HG02840 (cell line): ENCODE results near the gene CLEC18B.
"Not testable (repeated sequence)": the region's sequence is repeated elsewhere in the genome, so short reads cannot be mapped to it uniquely, and the experiment has no call there.

ENCODE experiments used
- ATAC-seq: cut with Tn5 transposase; IDR thresholded peaks from one replicate; pipeline ENCODE4 v1.9.1; 2021; ENCODE audit warnings: mild to moderate bottlenecking, moderate library complexity, moderate number of reproducible peaks; ENCODE audit not compliant: unreplicated experiment, low FRiP score

CLEC18B gene

DNA sequence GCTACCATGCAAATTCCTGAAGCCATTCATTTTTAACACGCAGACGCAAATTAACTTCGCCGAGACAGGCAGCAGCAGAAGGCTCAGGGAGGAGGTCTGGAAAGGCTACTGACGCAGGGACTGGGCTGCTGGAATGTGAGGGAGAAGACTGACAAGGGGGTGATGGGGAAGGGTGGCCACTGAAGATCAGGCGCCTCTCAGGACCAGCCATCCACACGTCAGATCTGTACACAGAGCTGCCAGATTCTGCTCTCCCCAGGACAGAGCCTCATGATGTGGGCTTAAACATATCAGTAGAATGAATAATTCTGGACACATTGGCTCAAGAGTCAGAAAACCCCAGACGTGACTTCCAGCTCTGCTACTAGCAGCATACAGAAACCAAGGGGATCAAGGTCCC, 25.6 kb upstream of the CLEC18B start:
- ATAC-seq: no peak

DNA sequence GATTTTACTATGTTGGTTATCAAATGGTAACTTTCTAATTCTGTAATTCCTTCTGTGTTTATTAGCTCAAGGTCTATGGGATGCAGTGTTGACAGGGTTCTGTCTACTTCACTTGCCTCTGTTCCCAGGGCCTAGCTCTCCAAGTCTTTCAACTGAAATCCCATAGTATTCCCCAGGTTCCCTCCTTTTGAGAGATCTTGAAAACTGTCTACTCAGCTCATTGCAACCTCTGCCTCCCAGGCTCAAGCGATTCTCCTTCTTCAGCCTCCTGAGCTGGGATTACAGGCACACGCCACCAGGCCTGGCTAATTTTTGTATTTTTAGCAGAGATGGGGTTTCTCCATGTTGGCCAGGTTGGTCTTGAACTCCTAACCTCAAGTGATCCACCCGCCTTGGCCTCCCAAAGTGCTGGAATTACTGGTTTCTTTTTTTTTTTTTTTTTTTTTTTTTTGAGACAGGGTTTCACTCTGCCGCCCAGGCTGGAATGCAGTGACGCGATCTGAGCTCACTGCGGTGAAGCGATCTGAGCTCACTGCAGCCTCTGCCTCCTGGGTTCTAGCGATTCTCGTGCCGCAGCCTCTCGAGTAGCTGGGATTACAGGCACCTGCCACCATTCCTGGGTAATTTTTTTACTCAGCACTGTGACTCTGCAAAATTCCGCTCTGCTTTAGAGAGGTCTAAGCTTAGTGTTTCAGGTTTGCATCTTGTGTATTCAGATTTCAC, 22.5 kb upstream of the CLEC18B start:
- not testable (repeated sequence) for ATAC-seq

DNA sequence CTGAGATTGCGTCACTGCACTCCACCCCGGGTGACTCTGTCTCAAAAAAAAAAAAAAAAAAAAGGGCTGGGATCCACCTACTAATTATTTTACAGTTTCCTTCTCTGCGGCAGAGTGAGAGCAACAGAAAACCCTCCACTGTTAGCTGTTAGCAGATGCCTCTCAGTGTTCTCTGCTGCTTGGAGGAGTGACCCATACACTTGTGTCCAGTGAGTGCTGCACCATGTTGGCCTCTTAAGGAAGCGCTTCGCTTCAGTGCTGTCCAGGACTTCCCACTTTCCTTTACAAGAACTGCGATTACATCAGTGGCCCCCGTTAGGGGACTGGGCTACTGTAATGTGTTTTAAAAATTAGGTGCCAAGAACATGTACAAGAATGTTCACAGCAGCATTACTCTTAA, 18.4 kb upstream of the CLEC18B start:
- no peak for ATAC-seq

DNA sequence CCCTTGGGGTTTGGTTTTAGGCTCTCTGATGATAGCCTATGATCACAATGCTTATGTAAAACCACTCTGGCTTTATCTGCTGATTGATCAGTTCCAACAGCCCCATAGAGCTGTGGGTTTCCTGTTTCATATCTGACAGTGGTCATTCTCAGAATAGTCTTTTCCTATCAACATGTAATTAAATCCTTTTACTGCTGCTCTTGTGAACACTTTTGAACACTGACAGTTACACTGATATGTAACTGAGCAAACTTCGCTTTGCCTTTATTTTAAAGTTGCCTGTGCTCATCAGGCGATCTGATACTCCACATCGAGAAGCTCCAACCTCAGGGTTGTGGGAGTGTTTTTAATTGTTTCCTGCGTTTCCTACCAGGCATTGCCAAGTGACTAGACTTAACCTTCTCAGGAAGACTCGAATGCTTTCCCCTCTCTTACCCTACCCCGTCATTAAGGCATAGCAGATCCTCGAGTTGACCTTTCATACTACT, 17.3 kb upstream of the CLEC18B start:
- ATAC-seq: no peak

DNA sequence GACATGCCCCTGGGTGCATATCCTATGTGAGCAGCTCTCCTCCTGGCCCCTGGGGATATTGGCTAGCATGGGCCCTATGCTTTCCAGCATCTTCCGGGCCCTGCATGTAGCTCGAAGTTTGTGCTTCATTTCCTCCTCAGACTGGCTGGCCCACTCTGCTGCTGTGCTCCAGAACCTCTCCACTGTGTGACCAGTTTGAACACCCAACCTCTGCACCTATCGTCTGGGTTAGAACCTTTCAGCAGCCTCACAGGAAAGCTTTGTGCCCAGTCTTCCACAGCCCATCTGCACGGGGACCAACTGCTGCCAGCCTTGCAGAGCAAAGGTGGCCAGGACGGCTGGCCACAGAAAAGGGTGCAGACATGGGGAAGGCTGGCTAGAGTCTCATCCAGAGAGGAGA, 10.2 kb upstream of the CLEC18B start:
- ATAC-seq: no peak

DNA sequence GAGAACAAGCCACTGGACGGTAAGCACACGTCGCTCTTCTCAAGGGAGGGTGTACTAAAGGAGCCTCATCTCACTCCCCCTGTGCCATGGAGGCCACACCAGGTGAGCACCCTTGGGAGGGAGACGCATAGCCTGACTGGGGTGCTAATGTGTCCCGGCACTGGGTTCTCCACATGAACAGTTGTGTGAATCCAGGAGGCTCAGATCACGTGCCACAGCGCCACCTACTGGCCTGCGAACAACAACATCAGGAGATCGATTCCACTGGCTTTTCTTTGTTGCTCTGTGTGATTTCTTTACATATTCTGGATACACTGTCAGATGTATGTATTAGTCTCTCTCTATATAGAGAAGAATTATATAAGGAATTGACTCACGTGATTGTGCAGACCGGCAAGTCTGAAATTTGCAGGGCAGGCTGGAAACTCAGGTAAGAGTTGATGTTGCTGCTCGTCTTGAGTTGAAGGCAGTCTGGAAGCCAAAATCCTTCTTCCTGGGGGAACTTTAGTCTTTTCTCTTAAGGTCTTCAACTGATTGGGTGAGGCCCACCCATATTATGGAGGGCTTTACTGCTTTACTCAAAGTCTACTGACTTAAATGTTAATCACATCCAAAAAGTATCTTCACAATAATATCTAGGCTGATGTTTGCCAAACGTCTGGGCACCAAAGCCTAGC, 8.9 kb upstream of the CLEC18B start:
- ATAC-seq: not testable (repeated sequence)

DNA sequence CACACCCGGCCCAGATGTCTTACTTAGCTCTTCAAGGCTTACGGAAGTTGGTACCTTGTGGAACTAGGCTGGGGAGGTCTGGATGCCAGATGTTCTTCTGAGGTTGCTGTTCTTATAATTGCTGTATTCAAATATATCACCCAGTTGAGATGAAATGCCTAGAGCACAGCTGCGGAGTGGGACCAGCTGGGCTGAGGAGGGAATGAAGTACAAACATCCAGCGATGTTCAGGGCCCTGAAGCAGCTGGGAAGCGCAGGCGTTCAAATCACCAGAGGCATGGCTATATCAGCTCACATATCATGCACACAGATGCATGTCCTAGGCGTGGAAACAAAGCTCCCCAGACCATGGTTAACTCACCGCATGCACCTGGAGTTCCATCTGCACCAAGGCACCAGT, 7.2 kb upstream of the CLEC18B start:
- ATAC-seq: not testable (repeated sequence)

DNA sequence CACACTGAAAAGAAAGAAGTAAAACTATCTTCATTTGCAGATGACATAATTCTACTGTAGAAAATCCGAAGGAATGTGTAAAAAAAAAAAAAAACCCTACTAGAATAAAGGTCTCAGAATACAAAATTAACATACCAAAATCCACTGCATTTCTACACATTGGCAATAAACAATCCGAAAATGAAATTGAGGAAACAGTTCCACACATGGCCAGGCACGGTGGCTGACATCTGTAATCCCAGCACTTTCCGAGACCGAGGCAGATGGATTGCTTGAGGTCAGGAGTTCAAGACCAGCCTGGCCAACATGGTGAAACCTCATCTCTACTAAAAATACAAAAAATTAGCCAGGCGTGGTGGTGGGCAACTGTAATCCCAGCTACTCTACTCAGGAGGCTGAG, 4.5 kb upstream of the CLEC18B start:
- not testable (repeated sequence) for ATAC-seq

DNA sequence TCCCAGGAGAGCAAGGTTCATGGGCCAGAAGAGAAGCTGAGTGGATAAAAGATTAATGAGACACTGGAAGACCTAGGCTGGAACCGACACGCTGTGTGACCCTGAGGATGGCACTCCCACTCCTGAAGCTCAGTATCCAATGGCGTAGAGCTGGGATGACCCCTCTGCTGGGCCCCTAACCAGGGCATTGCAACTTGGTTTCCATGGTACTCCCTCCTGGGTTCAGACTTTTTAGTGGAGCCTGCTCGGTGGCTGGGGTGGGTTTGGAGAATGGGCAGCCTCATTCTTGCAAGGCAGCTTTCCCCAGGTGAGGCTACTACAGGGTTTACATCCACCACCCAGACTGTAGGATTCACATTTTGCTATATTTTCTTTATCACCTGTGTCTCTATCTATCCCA, 2.4 kb upstream of the CLEC18B start:
- ATAC-seq: not testable (repeated sequence)

DNA sequence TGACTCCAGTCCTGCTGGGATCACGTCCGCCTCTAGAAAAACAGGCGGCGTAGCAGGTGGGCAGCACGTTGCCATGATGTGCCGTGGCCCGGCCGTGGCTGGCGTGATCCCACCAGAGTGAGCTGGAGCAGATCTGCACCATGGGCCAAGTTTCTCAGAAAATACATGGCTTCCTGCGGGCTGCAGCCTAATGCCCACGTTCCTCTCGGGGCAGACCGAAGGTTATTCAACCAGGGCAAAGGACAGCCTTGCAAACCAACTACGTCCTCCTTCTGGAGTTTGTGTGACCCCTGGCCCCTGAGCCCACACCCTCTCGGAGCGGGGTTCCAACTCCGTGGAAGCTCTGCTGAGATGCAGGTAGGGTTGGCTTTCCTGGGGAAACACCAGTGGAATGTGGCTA, 808 bp upstream of the CLEC18B start:
- ATAC-seq: not testable (repeated sequence)

DNA sequence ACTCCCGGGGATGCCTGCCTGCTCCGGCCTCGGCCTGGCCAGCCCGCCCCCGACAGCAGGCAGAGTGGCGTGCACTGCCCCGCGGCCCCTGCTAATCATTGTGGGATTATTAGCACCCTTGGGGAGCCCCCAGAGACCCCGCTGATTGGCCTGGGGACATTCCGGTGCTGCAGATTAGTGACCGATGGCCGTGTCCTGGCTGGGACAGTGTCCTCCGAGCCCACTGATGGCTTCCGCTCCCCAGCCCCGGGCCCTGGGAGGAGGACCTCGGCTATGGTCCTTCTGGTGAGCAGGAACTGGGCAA, 156 bp upstream of the CLEC18B start:
- ATAC-seq: not testable (repeated sequence)

DNA sequence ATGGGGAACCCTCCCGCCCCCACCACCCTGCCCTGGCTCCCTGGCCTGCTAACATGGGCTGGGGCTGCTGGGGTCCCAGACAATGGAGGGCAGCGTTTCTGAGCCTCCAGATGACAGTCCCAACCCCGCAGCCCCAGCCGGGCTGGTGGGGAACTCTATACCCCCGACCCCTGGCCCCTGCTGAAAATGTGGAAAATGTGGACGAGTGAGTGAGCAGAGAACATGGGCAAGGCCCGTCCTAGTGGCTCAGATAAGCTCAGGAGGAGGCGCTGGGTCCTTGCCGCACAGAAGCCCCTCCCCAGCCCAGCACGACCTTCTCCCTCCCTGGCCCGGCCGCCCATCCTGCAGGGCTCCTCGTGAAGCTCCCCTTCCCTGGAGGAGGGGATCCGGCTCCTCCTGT, 1.5 kb downstream of the CLEC18B start:
- ATAC-seq: not testable (repeated sequence)

DNA sequence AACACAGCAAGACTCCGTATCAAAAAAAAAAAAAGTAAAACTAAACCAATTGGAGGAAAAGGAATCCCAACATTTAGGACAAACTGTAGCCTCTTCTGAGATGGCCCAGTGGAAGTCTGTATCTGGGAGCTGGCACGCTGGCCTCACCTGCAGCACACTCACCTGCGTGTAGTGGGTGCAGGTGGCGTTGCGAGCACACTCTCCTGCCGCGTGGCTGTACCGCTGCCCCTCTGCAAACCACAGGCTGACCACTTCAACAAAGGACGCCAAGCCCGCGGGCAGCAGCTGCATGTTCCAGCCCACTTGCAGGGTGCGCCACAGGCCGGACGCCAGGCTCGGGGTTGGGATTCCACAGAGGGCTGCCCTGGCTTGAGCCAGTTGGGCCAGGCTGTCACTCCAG, 3.4 kb downstream of the CLEC18B start:
- ATAC-seq: not testable (repeated sequence)

DNA sequence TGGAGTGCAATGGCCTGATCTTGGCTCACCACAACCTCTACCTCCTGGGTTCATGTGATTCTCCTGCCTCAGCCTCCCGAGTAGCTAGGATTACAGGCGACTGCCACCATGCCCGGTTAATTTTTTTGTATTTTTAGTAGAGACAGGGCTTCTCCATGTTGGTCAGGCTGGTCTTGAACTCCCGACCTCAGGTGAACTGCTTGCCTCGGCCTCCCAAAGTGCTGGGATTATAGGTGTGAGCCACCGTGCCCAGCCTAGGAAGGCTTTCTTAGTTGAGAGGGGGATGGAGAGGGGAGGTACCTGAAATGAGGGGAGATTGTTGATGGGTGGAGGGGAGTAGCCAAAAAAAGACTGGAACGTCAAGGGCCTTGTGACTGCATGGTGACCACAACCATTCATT, 7.4 kb downstream of the CLEC18B start:
- not testable (repeated sequence) for ATAC-seq

DNA sequence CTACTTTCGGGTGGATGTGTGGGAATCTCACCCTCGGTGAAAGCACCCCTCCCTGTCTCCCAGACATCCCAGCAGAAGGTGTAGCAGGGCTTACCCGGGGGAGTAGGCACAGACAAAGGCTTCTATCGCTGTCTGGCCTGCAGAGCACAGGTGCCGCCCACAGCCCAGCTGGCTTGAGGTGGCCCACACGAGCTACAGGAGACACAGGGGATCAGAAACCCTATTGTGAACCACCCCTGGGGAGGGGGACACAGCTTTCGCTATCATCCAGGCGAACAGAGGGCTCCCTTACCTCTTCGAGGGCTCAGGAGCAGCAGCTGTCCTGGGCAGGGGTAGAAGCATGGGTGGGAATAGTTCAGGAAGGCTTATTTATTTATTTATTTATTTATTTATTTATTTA, 7.8 kb downstream of the CLEC18B start:
- ATAC-seq: not testable (repeated sequence)

DNA sequence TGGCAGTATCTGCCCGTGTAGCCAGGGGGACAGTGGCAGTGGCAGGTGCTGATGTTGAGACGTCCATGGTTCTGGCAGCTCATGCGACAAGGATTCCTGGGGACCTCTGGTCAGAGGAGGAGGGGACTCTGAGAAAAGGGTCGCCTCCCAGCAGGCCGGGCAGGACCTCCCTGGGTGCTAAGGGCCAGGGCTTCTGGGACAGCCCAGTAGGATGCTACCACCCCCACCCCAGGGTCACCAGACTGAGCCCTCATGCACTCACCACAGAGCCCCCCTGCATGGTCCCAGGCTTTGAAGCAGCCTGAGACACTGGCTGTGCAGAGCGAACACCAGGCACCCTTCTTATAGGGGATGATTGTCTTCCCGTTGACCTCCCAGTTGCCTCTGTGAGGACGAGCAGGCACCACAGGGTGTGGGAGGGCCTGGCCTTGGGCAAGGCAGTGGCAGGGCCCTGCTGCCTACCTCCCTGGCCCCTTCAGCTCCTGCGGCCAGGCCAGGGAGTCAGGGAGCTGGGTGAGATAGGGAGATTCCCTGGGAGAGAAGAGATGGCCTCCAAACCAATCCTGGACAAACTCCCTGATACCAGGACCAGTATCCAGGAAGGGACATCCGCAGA, 8.4 kb downstream of the CLEC18B start:
- not testable (repeated sequence) for ATAC-seq

DNA sequence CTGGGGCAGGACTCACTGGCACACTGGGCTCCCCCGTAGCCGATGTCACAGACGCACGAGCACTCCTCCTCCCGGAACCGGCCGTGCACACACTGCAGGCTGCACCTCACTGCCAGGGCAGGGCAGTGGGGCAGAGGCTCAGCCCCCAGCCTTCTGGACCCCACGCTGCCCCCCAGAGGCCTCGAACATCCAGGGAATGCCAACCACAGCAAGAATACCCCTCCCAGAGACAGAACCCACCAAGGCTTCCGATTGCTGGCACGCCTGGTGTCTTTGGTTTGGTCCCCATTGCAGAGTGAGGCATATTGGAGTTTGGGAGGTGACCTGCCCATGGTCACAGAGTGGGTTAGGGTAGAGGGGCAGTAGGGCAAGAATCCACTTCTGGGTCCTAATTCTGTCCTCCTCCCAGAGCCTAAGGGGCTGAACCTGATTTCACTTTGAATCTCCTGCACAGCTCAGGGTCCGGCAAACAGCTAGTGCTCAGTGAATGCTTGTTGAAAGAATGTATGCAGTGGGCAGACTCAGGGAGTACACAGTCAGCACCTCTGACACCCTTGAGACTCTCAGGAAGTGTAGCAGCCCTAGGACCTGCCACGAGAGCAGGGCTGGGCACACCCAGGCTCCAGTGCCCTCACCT, 9.0 kb downstream of the CLEC18B start:
- not testable (repeated sequence) for ATAC-seq

DNA sequence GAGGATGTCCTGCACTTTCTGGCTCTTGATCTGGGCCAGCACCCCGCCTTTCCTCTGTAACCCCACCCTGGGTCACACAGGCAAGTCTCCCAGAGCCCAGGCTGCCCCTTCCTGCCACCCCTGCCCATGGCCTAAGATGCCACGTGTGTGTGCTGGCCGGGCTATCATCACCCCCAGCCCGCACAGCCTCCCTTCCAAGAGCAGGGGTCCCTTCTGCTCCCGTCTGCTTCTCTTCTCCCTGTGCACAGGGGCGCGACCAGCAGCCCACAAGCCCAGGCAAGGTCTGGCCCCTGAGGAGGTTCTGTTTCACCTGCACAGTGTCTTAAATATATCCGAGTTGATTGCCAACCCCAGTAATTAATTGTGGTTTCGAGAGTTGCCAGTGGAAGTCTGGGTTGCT, 10.3 kb downstream of the CLEC18B start:
- not testable (repeated sequence) for ATAC-seq

DNA sequence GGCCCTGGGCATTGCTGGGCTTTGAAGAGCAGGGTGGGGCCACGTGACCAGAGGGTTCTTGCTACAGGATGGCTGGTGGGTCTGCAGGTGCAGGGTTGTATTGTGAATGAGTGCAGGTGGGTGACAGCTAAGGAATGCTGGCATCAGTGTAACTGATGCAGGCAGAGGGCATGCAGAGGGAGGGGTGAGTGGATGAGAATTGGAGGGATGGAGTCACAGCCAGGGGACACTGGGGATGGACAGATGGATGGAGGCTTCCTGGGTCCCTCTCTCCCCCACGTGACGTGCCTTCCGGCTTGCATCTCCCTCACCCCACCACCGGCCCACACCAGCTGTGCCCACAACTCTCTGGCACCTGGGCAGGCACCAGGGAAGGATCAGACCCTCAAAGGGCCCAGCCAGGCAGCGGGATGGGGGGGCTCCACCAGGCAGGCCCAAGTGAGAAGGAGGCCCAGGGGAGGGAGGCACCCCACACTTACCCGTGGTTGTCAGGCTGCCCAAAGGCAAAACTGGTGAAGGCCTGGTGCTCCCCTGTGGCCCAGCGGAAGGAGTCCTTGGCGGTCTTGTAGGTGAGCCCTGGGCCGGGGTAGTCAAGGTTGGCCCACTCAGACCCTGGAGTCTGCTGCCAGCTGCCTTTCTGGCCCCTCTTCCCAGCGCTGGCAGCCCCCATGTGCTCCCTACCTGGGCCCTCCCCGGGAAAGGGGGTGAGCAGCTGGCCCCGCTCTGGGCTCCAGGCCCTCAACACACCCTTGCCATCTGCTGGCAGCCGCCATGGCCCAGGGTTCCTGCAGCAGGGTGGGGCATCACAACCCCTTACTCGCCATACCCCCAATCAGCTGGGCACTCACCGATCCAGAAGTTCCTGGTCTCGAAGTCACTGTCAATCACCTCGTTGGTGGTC, 11.0 kb downstream of the CLEC18B start:
- not testable (repeated sequence) for ATAC-seq
